LoVo (cell line): ENCODE data around the gene SRSF8.
"Not testable (repeated sequence)": the region's sequence is repeated elsewhere in the genome, so short reads cannot be mapped to it uniquely, and the experiment has no call there.

ENCODE experiments used
- DNase-seq: peaks from one replicate; pipeline ENCODE4 v3.0.0-alpha.2; 2016; ENCODE audit warnings: low spot score

The SRSF8 gene

DNA sequence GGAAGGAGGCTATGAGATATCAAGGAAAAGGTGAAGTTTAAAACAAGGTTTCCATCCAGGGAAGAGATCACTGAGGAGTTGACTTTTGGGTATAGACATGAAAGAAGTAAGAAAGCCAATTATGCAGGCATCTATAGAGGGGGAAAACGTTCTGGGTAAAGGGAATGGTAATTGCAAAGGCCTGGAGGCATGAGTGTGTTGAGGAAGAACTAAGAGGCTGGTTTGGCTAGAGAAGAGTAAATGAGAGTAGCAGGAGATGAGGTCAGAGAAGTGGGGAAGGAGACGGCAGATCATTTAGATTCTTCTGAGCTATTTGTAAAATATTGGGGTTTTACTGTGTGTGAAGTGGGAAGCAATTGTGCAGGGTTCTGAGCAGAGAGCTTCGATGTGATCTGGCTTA, 30.5 kb downstream of the SRSF8 start:
- no peak for DNase-seq

DNA sequence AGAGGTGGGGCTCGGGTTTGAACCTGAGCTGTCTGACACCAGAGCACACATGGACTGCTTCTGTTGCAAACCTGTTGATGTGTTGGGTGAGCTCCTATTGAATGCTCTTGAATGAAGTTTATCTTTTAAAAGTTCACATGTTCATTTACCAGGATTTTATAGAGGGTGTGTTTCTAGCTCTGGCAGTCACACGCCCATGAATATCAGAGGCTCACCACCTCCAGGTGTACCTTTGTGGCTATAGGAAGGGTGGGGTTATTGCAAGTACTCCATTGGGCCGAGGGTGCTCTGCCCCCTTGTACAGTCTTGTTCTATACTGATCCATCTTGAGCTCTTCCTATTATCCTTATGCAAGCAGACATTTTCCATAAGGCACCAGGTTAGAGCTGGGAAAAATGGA, 32.1 kb downstream of the SRSF8 start:
- peak; percentile 9 for DNase-seq

DNA sequence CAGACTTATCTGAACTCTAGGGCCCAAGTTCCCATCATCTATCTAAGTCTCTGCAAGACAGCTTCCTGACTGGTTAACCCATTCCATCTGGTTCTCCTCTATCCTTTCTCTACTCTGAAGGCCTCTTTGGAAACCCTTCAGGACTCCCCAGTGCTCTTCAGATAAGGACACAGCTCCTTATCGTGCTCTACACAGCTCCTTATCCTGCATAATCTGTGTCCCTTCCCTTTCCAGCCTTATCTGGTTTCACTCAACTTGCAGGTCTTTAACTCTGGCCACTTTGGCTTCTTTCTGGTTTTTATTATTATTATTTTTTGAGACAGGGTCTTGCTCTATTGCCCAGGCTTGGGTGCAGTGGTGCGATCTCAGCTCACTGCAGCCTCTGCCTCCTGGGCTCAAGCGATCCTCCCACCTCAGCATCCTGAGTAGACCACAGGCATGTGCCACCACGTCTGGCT, 33.5 kb downstream of the SRSF8 start:
- no peak for DNase-seq

DNA sequence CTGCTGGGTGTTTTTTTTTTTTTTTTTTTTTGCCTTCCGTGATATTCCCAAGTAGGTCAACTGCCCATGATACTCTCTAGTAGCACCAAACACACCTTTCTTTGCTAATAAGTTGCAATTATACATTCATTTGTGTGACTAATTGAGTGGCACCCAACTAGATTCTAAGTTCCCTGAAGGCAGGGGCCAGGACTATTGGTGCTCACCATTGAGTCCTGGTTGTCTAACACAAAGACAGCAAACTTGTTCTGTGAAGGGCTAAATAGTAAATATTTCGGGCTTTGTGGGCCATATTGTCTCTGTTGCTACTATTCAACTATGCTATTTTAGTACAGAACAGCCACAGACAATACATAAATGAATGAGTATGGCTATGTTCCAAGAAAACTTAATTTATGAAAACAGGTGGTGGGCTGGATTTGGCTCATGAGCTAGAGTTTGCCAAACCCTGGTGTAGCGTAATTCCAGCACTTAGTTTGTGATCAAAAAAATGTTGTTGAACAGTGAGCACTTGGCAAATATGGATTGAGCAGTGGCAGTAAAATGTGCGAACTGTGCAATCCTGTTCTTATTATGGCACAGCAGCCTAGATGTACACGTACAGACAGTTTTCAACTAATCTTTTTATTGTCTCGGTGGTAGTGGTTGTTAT, 34.3 kb downstream of the SRSF8 start:
- no peak for DNase-seq

DNA sequence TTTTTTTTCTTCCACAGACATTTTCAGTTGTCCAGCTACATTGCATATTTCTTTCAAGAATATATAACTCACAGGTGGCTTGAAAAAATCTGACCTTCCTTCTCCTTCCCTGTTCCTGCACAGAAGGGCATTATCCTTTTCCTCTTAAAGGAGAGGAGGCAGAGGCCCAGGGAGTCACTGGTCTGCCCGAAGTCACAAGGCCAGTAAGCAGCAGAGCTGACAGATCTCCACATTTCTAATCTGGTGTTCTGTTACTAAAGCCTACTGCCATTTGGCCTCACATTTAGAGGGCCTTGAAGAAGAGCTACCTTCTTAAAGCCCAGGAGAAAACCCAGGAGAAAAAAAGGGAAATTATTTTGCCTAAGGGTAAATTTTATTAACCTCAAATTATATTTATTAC, 35.2 kb downstream of the SRSF8 start:
- DNase-seq, result no peak

DNA sequence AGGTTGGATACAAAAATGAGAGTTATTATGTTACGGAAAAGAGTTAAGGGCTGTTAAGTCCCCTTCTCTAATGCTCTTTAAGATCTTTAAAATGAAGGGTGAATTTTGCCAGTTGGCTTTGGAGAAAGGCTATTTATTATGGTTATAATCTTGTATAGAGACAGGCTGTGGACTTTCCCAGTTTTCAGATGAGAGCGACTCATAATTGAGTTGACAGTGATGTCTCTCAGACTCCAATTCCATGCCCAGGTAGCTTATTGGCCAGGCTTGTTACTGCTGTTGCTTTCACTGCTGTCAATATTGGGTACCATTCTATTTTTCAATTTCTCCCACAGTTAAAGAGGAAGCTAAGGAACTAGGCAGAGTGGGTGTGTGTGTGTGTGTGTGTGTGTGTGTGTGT, 36.0 kb downstream of the SRSF8 start:
- DNase-seq, result no peak

- DNase-seq, result no peak
These were observed 37.0 kb downstream of the SRSF8 start for GRCh38 chr11:95103701-95104100.

GRCh38 chr11:95104121-95104830, 37.6 kb downstream of the SRSF8 start:
- DNase-seq, result no peak

DNA sequence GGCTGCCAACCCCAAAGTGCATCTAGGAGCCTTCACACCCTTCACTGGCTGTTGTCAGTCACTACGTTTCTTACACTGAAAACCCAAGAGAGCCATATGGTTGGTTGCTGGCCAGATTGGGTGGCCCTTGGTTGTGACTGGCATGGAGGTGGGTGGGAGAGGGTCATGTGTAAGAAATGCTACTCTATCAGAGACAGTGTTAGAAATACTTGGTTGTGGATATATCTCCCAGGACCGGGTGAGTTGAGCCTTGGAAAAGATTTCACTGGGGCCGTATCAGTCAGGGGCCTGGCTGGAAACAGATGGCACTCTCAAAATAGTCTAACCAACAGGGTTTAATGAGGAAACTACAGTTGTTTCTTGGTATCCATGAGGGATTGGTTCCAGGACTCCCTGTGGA, 38.1 kb downstream of the SRSF8 start:
- DNase-seq, result no peak

GRCh38 chr11:95108159-95108611, 41.5 kb downstream of the SRSF8 start:
- DNase-seq, result peak; percentile 77

- peak; percentile 52 for DNase-seq
These were observed 42.2 kb downstream of the SRSF8 start for GRCh38 chr11:95108671-95109551.

GRCh38 chr11:95111471-95111870, 44.8 kb downstream of the SRSF8 start:
- not testable (repeated sequence) for DNase-seq

GRCh38 chr11:95111923-95112540, 45.3 kb downstream of the SRSF8 start:
- DNase-seq, result no peak

DNA sequence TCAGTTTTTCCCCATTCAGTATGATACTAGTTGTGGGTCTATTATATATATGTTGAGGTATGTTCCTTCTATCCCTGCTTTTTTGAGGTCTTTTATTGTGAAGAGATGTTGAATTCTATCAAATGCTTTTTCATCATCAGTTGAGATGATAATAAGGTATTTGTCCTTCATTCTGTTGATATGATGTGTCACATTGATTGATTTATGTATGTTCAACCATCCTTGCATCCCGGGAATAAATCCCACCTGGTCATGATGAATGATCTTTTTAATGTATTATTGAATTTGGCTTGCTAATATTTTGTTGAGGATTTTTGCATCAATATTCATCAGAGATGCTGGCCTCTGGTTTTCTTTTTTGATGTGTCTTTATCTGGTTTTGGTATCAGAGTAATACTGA, 48.9 kb downstream of the SRSF8 start:
- DNase-seq, result no peak

DNA sequence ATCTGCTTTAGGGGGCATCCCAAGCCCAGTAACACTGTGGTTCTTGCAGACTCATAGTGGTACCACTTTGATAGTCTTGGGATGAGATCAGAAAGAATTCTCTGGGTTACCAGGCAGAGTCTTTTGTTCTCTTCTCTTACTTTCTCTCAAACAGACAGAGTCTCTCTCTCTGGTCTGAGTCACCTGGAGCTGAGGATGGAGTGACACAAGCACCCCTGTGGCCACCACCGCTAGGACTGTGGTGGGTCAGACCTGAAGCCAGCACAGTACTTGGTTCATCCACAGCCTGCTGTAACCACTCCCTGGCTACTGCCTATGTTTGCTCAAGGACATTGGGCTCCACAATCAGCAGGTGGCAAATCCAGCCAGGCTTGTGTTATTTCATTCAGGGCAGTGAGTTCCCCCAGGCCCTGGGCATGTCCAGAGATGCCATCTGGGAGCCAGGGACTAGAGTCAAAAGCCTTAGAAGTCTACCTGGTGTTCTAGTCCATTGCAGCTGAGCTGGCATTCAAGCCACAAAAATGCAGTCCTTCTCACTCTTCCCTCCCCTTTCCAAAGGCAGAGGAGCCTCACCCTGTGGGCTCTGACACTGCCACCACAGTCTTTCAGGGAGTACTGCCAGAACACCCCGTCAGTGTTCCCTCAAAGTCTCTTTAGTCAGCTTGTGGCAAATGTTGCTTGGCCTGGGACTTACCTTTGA, 52.8 kb downstream of the SRSF8 start:
- peak; percentile 41 for DNase-seq
